Measurements from ENCODE around the gene CH25H.

DNA sequence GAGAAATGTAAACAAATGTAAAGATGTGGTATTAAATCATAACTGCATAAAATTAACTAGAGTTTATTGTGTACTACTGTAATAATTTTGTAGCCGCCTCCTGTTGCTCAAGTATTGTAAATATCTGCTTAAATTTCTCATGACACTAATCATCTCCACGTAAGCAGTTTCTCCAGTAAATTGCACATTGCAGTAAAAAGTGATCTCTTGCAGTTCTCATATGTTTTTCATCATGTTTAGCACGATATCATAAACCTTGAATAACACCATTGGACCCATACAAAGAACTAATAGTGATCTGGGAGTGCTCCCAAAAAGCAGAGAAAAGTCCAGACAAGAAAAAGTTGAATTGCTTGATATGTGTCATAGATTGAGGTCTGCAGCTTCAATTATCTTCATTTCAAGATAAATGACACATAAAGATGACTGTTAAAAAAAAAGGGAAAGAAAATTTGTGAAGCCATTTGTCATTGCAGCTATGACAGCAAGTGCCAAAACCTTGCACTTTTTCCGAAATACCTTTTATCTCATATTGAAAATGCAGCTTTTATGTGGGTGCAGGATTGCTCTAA is 29.2 kb upstream of the CH25H start:
- TF ChIP-seq CTCF (IDR thresholded peaks at IDR 0.05) (no peak), EP300 (IDR thresholded peaks at IDR 0.05) (no peak)
